Stimulated activated CD4-positive, alpha-beta T cell treated with anti-CD3 and anti-CD28 coated beads, Interleukin-4, amount 100 ng/mL, for 48 hours (primary cell): ENCODE data around the gene SLC6A13.

Experiments used
- DNase-seq, 2 donors: peaks; one replicate each; pipeline ENCODE4 v3.0.0-alpha.2; 2020; ENCODE audit warnings: low read depth in 2 of 2

SLC6A13 gene

DNA sequence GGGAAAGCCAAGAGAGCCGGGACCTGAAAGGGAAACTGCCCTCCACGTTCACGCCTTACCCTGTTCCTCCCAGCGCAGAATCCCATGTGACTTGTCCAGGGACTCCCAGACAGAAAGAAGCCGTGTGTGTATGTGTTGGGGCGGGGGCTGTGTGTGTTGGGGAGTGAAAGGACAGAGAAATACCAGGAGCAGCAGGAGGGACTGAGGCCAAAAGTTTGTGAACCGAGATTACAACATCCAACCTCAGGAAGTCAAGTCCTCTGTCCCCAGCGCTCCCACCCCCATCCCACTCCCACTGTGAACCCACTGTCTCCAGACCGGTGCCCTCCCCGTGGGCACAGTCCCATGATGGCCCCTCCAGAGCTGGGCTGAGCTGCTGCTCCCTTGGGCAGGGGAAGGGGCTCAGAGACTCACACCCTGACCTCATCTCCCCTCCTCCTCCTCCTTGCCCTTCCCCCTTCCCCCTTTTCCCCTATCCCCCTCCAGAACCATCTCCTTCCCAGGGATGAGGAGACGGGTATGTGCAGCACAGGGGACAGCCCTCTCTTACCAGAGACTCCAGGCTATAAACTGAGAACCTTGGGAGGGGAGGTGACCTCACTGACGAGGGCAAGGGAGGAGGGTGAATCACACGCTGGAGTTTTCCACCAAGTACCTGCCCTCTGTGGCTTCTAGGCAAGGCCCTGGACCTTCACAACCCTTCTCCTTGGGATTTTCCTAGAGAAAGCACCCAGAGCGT, 48.5 kb downstream of the SLC6A13 start, which contains the start of gene SLC6A12:
TSS of gene SLC6A12 (minus strand) at position 155 of the 739 bp plus-strand sequence. CDS start 4,171 bp downstream, outside the sequence.
- DNase-seq, result no peak

DNA sequence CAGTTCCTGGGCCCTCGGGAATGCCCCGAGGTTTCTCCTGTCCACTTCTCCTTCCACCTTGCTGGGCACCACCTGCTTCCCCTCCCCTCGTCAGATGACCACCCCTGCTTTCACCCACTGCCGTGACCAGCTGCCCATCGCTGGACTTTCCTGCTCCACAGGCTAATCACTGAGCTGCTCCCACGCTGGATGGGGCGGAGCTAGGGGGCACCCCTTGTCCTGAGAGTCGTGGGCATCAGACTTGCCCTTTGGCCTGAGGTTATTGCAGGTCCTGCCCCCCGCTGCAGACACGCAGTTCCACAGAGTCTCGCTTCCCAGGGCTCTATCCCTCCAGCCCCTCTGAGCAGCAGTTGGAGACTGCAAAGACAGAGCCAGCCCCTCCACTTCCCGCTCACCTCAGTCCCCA, 49.1 kb downstream of the SLC6A13 start:
- DNase-seq, result no peak

DNA sequence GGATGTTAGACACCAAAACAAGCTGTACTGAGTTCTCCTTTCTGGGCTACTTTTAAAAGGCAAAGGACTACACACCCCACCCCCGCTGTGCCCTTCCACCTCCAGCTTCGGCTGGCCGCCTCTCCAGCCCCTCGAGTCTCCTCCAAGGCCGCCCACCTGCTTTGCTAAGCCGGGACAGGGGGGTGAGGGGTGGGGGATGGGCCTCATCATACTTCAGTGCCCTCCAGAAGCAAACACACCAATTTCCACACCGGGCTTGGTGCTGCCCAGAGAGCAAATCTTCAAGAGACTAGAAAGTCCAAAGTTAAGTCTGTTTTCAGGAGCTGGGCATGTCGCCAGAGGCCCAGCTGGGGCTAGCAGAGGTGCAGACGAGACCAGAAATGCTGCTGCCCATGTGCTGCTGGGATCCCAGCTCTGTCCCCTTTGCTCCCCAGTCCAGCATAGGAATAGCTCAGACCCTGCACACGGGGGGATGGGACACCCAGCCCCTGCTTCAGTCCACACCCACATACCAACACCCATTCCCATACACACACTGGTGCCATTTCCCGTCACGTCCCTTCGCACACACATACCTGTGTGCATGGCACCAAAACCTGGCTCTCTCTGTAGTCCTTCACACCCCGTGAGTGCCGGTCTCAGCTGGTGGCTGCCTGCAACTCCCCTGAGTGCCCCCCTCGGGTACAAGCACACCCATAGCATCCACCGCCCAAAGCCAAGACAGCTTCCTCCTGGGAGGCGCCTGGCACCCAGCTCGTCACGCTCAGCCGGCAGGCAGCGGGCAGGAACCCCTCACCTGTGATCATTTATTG, 49.7 kb downstream of the SLC6A13 start:
- DNase-seq, result no peak

DNA sequence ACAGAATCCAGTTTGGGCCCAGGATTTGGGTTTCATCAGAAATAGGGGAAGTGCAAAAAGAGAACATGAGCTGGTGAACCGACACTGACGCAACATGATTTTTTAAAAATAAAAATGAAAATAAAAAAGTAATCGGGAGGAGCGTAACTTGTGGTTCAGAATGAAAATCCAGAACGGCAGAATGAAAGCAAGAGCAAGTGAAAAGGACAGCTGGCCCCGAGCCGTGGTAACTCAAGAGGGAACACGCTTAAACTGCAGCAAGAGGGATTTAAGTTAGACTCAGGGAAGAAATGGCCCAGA, 50.3 kb downstream of the SLC6A13 start:
- DNase-seq, result no peak

DNA sequence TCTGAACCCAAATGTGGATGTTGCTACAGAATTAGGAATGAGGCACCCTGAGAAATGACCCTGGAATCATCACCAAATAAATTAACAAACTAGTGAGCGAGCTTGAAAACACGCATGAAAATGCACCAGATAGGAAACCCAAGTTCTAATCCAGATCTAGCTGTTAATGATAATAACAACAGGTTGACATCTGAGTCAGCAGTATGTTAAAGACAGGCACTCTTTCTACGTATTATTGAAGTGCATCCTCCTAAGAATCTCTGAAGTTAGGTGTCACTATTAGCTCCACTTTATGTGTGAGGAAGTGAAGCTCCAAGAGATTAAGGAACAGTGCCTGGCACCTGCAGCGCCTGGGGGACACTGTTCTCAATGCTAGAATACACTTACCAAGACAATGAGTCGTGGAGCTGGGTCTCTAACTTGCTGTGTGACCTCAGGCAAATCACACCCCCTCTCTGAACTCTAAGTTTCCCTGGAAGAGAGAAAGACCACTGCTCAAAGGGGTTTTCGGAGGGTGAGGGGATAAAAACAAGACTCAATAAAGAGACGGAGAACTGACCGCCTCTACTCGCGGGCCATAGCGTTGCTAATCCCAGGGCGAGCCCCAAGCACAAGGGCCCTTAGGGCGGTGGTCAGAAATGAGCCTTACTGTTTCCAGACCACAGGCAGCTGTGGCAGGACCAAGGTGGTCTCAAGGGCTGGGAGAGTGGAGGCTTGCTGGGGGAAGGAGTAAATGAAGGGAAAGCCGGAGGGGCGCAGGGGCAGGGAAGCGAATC, 50.8 kb downstream of the SLC6A13 start:
- DNase-seq, result no peak

DNA sequence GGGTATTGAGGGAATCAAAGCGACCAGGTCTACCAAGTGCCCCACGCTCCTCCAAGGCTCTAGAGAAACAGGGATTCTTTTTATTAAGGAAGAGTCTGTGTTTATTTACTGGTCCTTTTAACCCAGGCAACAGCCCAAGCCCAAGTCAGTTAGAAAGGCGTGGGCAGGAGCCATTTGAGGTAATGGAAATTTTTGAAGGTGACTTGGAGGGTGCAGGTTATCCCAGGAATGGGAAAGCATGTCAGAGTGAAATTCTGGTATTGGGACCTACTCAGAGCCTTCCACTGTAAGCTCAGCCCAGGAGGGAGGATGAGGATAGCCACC, 51.5 kb downstream of the SLC6A13 start:
- DNase-seq, result no peak

DNA sequence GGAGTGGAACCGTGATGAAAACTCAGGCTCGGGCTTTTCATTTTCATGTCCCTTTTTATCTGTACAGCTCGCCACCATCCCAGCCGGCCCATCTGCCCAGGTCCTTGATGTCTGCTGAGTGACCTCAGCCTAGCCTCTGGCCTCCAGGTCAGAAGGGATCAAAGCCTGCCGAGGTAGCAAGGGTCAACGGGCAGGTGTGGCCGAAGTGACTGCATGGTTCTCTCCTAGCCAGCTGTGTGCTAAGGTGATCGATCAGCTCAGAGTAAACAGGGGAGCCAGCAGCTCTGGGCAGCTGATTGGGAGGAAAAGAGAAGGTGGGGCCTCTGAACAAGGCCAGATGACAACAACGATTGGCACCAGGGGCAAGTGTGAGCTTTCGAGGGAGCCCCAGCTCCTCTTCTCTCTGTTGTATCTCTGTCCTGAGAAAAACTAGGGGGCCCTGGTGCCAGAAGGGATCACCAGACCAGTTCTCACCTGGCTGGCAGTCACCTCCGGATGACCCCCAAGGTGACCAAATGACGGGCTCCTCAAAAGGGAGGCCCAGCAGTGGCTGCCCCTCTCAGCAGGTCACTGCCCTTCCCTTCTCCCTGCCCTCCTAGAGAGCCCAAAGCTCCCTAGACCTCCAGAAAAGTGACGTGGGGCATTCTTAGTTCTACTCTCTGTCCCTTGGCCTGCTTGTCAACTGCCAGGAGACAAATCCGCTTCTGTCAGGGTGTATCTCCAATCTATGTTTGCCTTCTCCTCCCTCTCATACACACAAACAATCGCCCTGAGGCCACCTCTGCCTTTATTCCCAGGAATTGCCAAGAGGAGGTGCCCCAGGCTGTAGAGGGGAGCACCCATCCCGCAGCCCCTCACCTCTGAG, 52.1 kb downstream of the SLC6A13 start:
- DNase-seq, result no peak

DNA sequence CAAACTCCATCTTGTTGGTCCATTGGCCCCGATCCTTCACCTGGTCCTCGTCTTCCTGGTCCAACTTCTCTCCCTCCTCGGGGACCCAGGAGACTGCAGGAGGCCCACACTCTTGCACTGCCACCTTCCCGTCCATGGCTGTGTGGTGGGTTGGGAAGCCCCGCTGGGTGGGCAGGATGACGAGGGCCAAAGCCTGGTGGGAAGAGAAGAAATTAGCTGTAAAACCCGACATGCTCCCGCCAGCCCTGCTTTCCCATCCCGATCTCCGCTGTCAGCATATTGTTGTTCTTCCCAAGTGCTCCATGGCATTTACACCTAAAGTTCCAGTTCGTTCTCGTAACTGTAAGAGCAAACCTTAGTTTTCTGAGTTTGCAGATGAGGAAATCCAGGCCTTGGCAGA, 52.8 kb downstream of the SLC6A13 start:
- DNase-seq, result no peak

DNA sequence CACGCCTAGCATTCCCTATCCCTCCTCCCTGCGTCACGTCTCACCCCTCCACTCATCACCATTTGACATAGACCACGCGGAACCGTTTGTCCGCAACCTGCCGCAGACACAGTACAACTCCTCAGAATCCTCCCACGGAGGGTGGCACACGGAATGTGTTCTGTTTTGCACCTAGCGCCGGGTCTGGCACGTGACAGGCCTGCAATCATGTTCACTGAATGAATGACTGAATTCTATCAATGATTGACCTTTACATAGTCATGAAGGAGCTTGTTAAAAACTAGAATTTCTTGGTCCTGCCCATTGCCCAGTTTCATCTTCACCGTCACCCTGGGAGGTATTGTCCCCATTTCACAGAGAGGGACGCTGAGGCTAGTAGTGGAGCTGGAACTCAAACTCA, 53.4 kb downstream of the SLC6A13 start:
- no peak for DNase-seq

DNA sequence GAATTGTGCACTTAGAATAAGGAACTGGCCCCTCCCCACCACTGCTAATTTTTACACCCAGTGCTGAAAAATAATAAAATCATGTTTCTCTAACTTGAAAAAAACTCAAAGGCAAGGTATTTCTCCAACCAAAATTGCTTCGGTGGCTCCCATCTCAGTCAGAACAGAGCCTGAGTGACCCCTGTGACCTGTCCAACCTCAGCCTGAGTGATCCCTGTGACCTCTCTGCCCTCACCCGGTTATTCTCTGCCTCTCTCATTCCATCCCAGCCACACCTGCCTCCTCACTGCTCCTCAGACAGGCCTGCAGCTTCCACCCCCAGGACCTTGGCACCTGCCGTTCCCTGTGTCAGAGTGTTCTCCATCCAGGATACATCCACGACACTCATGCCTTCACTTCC, 53.8 kb downstream of the SLC6A13 start:
- DNase-seq, result no peak

DNA sequence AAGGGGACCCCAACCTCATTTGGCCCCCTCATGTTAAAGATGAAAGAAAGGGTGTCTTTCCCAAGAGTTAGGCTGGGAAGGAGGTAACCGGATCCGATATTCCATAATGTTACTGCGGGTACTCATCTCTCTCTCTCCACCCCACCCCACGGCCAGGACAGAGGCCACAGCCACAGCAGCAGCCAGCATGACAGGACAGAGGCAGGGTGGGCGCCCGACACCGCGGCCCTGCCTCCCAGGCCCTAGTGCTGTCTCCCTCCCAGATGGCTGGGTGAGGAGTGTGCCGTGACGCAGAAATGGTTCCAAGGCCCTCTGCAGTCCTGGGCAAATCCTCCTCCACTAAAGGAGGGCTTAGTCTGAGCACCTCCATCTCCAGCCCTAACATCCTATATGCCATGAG, 54.8 kb downstream of the SLC6A13 start:
- DNase-seq, result no peak

DNA sequence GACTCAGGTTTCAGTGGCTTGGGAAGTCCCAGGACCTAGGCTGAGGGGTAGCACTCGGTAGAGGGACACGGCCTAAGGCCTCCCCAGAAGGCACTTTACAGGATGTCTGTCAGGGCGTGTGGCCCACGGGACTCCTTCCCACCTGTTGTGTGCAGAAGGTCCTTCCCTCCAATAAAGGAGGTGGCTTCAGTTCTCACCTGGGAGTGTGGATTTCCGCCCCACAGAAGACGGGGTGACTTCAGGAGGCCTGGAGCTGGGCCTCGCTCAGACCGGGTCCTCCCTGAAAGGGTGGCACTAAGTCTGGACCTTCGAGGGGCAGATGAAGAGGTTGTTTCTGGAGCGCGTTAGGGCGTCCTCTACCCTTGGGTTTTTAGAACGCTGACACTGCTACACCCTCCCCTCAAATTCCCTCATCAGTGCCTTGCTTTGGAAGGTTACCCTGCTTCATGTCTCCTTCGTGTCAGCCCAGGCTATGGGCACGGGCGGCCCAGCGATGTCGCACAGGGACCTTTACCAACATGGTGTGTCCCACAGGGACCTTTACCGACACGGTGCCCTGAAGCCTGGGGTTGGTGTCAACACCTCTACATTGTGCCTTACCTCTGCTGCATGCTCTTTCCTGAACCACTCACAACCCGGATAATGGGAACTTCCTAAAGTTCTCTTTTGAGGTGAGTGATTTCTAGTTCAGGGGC, 55.7 kb downstream of the SLC6A13 start:
- DNase-seq, result no peak

DNA sequence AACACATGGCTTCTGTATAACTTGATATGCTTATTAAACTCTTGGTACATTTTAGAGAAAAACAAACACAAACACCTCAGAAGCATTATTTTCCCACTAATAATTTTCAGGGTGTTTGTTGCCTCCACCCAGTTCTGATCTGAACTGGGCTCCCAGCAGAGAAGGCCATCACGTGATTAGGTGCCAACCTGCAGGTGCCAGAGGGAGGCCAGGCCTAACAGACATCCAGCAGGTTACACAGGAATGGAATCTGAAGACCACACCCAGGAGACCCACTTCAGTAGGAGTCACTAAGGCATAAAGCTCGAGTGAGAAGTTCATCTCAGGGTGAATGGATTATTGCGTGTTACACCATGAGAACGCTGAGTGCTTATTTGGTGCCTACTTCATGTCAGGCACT, 57.6 kb downstream of the SLC6A13 start:
- DNase-seq, result no peak

DNA sequence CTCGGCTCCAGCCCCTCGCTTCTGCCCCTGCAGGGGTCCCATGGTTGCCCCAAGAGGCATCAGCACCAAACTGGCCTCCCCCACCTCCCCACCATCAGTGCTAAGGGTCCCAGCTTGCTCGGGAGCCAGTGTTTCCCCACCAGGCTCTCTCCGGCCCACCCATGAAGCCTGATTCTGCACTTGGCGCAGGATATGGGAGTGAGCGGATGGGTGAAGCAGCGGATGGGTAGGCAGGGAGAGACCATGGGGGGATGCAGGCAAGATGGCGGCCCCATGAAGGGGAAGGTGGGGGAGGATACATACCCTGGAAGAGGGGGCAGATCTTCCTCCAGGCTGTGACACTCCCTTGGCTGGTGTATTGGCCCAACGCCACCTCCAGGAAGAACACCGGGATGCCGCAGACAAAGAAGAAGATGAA, 58.4 kb downstream of the SLC6A13 start:
- no peak for DNase-seq

DNA sequence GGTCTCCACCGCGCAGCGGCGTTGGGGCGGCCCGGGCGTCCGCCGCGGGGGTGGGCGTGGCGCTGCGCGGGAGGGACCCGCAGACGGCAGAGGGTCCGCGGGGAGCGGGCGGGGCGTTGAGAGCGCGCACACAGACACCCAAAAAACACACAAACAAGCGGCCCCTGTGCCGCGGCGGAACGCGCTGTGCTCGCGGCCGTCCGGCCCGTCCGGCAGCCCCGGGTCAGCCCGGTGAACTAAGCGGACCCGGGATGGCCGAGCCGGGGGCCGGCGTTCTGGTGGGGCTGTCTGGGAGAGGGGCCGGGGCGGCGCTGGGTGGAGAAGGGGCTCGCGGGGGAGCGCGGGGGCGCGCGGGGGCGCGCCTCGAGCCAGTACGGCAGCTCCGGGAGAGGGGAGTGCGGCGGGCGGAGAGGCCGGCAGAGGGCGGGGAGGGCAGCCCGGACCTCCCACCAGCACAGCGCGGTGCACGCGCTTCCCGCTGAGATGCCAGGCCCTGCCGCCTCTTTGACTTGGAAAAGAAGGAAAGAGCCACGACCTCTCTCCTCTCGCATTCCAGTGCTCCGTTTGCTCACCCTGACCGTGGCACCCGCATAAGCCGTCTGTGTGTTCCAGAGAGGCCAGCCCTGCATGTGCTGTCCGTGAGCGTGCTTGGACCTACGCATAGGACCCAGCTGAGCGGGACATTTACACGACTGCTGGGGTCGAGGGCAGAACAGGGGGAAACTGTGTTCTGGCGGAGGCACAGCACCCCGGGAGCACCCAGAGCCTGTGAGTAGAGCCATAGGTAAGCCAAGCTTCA, 59.0 kb downstream of the SLC6A13 start:
- no peak for DNase-seq

DNA sequence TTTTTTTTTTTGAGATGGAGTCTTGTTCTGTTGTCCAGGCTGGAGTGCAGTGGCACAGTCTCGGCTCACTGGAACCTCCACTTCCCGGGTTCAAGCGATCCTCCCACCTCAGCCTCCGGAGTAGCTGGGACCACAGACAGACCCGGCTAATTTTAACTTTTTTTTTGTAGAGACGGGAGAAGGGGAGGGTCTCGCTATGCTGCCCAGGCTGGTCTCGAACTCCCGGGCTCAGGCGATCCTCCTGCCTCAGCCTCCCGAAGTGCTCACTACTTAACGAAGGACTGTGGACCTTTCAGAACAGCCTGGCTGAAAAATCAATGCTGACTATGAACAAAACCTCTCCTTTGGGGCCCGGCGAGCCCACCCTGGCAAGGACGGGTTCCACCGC, 59.6 kb downstream of the SLC6A13 start:
- no peak for DNase-seq

DNA sequence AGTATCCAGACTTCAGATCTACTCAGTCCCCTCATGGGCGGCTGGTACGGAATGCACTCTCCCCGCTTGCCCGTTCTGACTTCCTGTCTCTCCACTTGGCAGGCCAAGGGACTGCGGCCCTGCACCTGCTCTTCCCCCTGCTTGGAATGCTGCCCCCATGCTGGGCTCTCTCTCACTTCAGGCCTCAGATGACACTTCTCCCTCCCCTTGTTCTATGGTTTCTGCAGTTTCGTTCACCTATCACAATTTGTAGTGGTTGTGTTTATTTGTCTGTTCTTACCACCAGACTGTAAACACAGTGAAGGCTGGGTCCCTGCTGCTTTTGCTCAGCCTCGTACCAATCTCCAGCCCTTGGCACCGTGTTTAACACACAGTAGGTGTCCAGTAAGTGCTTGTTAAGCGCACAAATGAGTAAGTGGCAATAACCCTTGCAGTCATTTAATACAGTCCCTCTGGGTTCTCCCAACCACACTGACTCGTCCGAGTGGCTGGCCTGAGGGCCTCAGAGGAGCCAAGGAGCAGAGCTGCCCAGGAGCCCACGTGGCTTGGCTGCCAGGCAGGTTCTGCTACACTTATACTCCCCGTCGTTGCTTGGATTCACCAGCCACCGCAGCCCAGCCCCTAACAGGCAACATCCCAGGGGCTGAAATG, 60.4 kb downstream of the SLC6A13 start:
- no peak for DNase-seq

DNA sequence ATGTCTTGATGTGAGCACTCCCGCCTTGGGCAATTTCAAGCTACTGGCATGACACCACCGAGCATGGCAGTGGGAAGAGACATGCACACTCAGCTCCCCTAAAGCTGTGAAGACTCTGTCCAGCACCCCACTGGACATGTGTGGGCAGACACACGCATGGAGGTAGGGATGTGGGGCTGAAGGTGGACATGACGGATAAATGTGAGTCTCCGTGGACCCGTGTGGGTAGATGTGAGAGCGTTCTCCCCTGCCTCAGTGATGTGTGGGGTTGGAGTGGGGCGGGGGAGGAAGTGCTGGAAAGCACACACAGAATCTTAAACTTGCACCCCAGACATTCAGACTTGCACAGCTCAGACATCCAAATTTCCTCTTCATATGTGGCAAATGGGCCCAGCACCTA, 61.3 kb downstream of the SLC6A13 start:
- no peak for DNase-seq

DNA sequence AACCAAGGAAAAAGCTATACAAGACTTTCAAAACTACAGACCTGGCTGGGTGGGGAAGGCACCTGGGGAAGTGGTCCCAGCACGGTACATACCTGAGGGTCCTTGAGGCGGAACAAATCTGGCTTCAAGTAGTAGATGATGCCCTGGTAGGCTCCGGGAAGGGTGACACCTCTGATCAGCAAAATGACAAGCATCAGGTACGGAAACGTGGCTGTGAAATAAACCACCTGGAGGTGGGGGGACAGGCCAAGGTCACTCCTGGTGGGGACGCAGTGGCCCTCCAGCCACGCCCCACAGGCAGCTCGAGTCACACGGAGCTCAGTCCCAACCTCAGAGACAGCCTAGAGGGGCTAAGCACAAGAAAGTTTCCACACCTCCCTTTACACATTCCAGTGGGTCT, 63.9 kb downstream of the SLC6A13 start:
- no peak for DNase-seq
